Lung microvascular endothelial cell (primary cell): ENCODE data around the gene PPP2R1B. TPM values are rescaled to one million over a fixed set of nuclear protein-coding genes. Genes with fewer than 3 reads are reported as not detected.

Experiments
- DNase-seq, 2 donors: peaks; one replicate each; pipeline versions ENCODE4 v3.0.0 to v3.0.0-alpha.2; 2010; ENCODE audit warnings: low read depth in 2 of 2
- total RNA-seq: library from RNA; depleted of rRNA; stranded (reverse); fragments of >200 nt; gene quantifications from 2 replicates; pipeline ENCODE4 v1.2.1, GENCODE V29; 2014

PPP2R1B gene
- total RNA-seq, 1 donor from 2014 or later: 32.5 TPM

GRCh38 chr11:111694851-111695250 is 71.3 kb downstream of the PPP2R1B start:
- peak; percentile 85 to 97 for DNase-seq

- no peak for DNase-seq
These were observed 72.8 kb downstream of the PPP2R1B start for GRCh38 chr11:111693224-111693937.

- no peak for DNase-seq
These were observed 74.4 kb downstream of the PPP2R1B start for GRCh38 chr11:111691741-111692140.

- no peak for DNase-seq
These were observed 75.0 kb downstream of the PPP2R1B start for GRCh38 chr11:111691176-111691575.

GRCh38 chr11:111688013-111688412 is 78.2 kb downstream of the PPP2R1B start:
- DNase-seq: no peak

GRCh38 chr11:111684251-111684650 is 81.9 kb downstream of the PPP2R1B start:
- no peak for DNase-seq

- DNase-seq: no peak
These were observed 82.4 kb downstream of the PPP2R1B start for GRCh38 chr11:111683806-111684205.

- no peak for DNase-seq
These were observed 85.6 kb downstream of the PPP2R1B start for GRCh38 chr11:111680486-111681175.

Other genes with a start within 250 kb of the PPP2R1B start
- gene LAYN, start 225.7 kb downstream of the PPP2R1B start, total RNA-seq: 75.2 and 143 TPM in 2 replicates
- 6.8 and 9.9 TPM in 2 replicates for gene SIK2, start 163.9 kb downstream of the PPP2R1B start, total RNA-seq
- 20.3 and 21.4 TPM in 2 replicates for gene ALG9, start 105.2 kb upstream of the PPP2R1B start, total RNA-seq
- 1.1 and 2.0 TPM in 2 replicates for gene FDXACB1, start 112.8 kb upstream of the PPP2R1B start, total RNA-seq
- 4.0 and 4.4 TPM in 2 replicates for gene CFAP68, start 113.2 kb upstream of the PPP2R1B start, total RNA-seq
- 0.22 and 0.60 TPM in 2 replicates for gene CRYAB, start 145.4 kb upstream of the PPP2R1B start, total RNA-seq
- gene HSPB2, start 146.3 kb upstream of the PPP2R1B start, total RNA-seq: not detected in 2 replicates
- 0.65 TPM in 1 of 2 replicates, not detected in the other for gene C11orf52, start 152.5 kb upstream of the PPP2R1B start, total RNA-seq
- 2.4 and 7.6 TPM in 2 replicates for gene DIXDC1, start 171.0 kb upstream of the PPP2R1B start, total RNA-seq